ENCODE data around the gene PPP1CB. TPM values are rescaled to one million over a fixed set of nuclear protein-coding genes. Genes with fewer than 3 reads are reported as not detected.
A peak's percentile ranks its signal among the peaks of the same experiment; 100 is the strongest.

Gene PPP1CB
- total and polyA plus RNA-seq, 4 donors, result 26.2 to 75.4 (median 49.3) TPM

GRCh38 chr2:28810384-28811285 is 59.0 kb downstream of the PPP1CB start, which contains the start of gene SPDYA:
Gene SPDYA (plus strand): TSS chr2:28810834. CDS start chr2:28816015, 5,181 bp downstream.
- Histone ChIP-seq H3K4me3 (ENCODE audit: low read depth in 1 of 3, low read length in 3 of 3) (peak within 1 kb of the TSS in 2 of 3 donors; percentile 25 to 32), H3K9me3 (ENCODE audit: control insufficient read depth in 4 of 4, low read length in 3 of 4) (no peaks in the 10 kb centered on the region), H3K36me3 (ENCODE audit: control insufficient read depth in 4 of 4, insufficient read depth in 3 of 4, low read depth in 1 of 4, low read length in 3 of 4) (peaks cover 0 to 6% (median 0%) of the 10 kb centered on the region in 4 donors), H3K27me3 (ENCODE audit: control insufficient read depth in 4 of 4, insufficient read depth in 4 of 4, low read length in 3 of 4) (no peaks in the 10 kb centered on the region), H3K9ac (ENCODE audit: low read depth in 1 of 2, low read length in 2 of 2) (no peak within 1 kb of the TSS), H3K27ac (ENCODE audit: low read depth in 1 of 2, low read length in 2 of 2) (no peak within 1 kb of the TSS), H3K4me1 (ENCODE audit: control insufficient read depth in 4 of 4, insufficient read depth in 4 of 4, low read length in 3 of 4) (peaks cover 0 to 8% (median 5%) of the 10 kb centered on the region in 4 donors)
- TF ChIP-seq EGR1 (IDR thresholded peaks at IDR 0.05; ENCODE audit: low read depth in 2 of 2) (no peak), JUND (IDR thresholded peaks at IDR 0.05) (no peak)
- 12% methylated on average over 97 of the region's 97 CpGs for WGBS
- DNase-seq (ENCODE audit: low spot score), result peak; percentile 76

- no peak overlapping the region for H3K9ac ChIP-seq (ENCODE audit: low read depth in 1 of 2, low read length in 2 of 2)
- no peaks in the 10 kb centered on the region for H3K36me3 ChIP-seq (ENCODE audit: control insufficient read depth in 4 of 4, insufficient read depth in 3 of 4, low read depth in 1 of 4, low read length in 3 of 4)
- DNase-seq (ENCODE audit: low spot score), result no peak
- H3K27ac ChIP-seq (ENCODE audit: low read depth in 1 of 2, low read length in 2 of 2), result no peak overlapping the region
- H3K9me3 ChIP-seq (ENCODE audit: control insufficient read depth in 4 of 4, low read length in 3 of 4), result no peaks in the 10 kb centered on the region
- TF ChIP-seq NR2F2 (IDR thresholded peaks at IDR 0.05) (no peak), REST (IDR thresholded peaks at IDR 0.05) (no peak), HNF4A (conservative IDR thresholded peaks at IDR 0.05) (no peak), FOXA2 (IDR thresholded peaks at IDR 0.05) (no peak), SP1 (IDR thresholded peaks at IDR 0.05) (no peak), MAX (IDR thresholded peaks at IDR 0.05) (no peak), TAF1 (conservative IDR thresholded peaks at IDR 0.05) (no peak), HNF4G (IDR thresholded peaks at IDR 0.05) (no peak), GABPA (IDR thresholded peaks at IDR 0.05 in 1 of 2, conservative IDR thresholded peaks at IDR 0.05 in 1 of 2) (no peak), EGR1 (IDR thresholded peaks at IDR 0.05; ENCODE audit: low read depth in 2 of 2) (no peak), RXRA (IDR thresholded peaks at IDR 0.05) (no peak), JUND (IDR thresholded peaks at IDR 0.05) (no peak), CTCF (IDR thresholded peaks at IDR 0.05; ENCODE audit: low read depth, low read length, missing input control) (no peak), YY1 (IDR thresholded peaks at IDR 0.05) (no peak), ATF3 (IDR thresholded peaks at IDR 0.05) (no peak), ZBTB33 (IDR thresholded peaks at IDR 0.05) (no peak), RAD21 (IDR thresholded peaks at IDR 0.05) (no peak), FOXA1 (IDR thresholded peaks at IDR 0.05) (no peak)
- no peaks in the 10 kb centered on the region for H3K4me1 ChIP-seq (ENCODE audit: control insufficient read depth in 4 of 4, insufficient read depth in 4 of 4, low read length in 3 of 4)
- no peak overlapping the region for H3K4me3 ChIP-seq (ENCODE audit: low read depth in 1 of 3, low read length in 3 of 3)
- WGBS, result 85% methylated on average over 3 of the region's 3 CpGs
- H3K27me3 ChIP-seq (ENCODE audit: control insufficient read depth in 4 of 4, insufficient read depth in 4 of 4, low read length in 3 of 4), result no peaks in the 10 kb centered on the region
These were observed 66.4 kb downstream of the PPP1CB start for GRCh38 chr2:28818053-28818452.
